Body of pancreas (tissue), 4 donors: Measurements from ENCODE around the gene PUM2. TPM values are rescaled to one million over a fixed set of nuclear protein-coding genes. Genes with fewer than 3 reads are reported as not detected.
A peak's percentile ranks its signal among the peaks of the same experiment; 100 is the strongest.

Experiments used
- ATAC-seq: fragments of 150-250 bp; one replicate; pipeline ENCODE4 v1.9.1; 2016
- DNase-seq, 4 donors: peaks; one replicate each; pipeline ENCODE4 v3.0.0-alpha.2; 2019
- H3K27ac ChIP-seq, 4 donors: fragments of 200-600 bp; sonication (generic); 1 replicate in 3 of 4; 2 replicates in 1 of 4; pipeline versions ENCODE4 v1.5.1 to v1.6.1; 2016 to 2019; ENCODE audit warnings: mild to moderate bottlenecking in 1 of 4, mixed read lengths in 1 of 4, moderate library complexity in 1 of 4
- H3K27me3 ChIP-seq, 2 donors: fragments of 200-600 bp; sonication (generic); one replicate each; pipeline ENCODE4 v1.6.0; 2016; ENCODE audit warnings: mild to moderate bottlenecking in 1 of 2
- H3K36me3 ChIP-seq, 2 donors: fragments of 200-600 bp; sonication (generic); replicated peaks in 1 of 2; 2 replicates each; pipeline ENCODE4 v1.5.1; 2016; ENCODE audit warnings: low read depth in 2 of 2; ENCODE audit not compliant: insufficient read depth in 1 of 2
- H3K4me1 ChIP-seq: fragments of 200-600 bp; sonication (generic); one replicate; pipeline ENCODE4 v1.6.0; 2016
- H3K4me3 ChIP-seq, 2 donors: fragments of 200-600 bp; sonication (generic); 1 replicate in 1 of 2; 2 replicates in 1 of 2; pipeline ENCODE4 v1.5.1; 2016 to 2019
- H3K9me3 ChIP-seq, 3 donors: fragments of 200-600 bp; sonication (generic); 1 replicate in 2 of 3; 2 replicates in 1 of 3; pipeline ENCODE4 v1.5.1; 2016
- CTCF ChIP-seq, 7 experiments: fragments of 450-650 bp in 4 of 7; fragments of 200-600 bp in 3 of 7; sonication (generic) in 3 of 7; IDR thresholded peaks; one replicate each; pipeline ENCODE4 v1.5.1; 2016 to 2019; ENCODE audit warnings: antibody characterized with exemption in 7 of 7
- POLR2A ChIP-seq, 3 donors: fragments of 450-650 bp; IDR thresholded peaks; one replicate each; pipeline ENCODE4 v1.6.1; 2016; ENCODE audit warnings: antibody characterized with exemption in 3 of 3, mild to moderate bottlenecking in 2 of 3
- WGBS, 2 donors: methylation state at CpG; one replicate each; pipeline ENCODE4 v1.1.5; 2017; 5-methylcytosine and 5-hydroxymethylcytosine counted together
- intact Hi-C: fragments of 100-400 bp; cut with DNase I; formaldehyde crosslinking; loops from one replicate; pipeline ENCODE4 v1.15.1; 2023
- total RNA-seq, 2 donors: library from RNA; depleted of rRNA; stranded (reverse); fragments of >200 nt; gene quantifications; one replicate each; pipeline ENCODE4 v1.1.0, GENCODE V29; 2016

PUM2 gene
- total RNA-seq, 2 donors from 2014 or later, result 25.7 to 43.3 TPM

GRCh38 chr2:20327370-20327769 lies 23.3 kb downstream of the PUM2 start:
- WGBS, 2 donors, result 11 to 29% methylated on average over 1 of the region's 1 CpG
- H3K27me3 ChIP-seq, result no peaks in the 10 kb centered on the region
- no peaks in the 10 kb centered on the region for H3K9me3 ChIP-seq
- ATAC-seq, result no peak
- peaks cover 24% of the 10 kb centered on the region for H3K4me1 ChIP-seq
- H3K4me3 ChIP-seq, result no peak overlapping the region
- intact Hi-C loops, result no loop called here
- TF ChIP-seq POLR2A (IDR thresholded peaks at IDR 0.05) (no peak), CTCF (IDR thresholded peaks at IDR 0.05) (no peak)
- H3K36me3 ChIP-seq, result peaks cover 0 to 1% of the 10 kb centered on the region in 2 donors
- DNase-seq, result no peak
- H3K27ac ChIP-seq, result peak overlapping the region in 1 of 4 donors; percentile 9

GRCh38 chr2:20326163-20326780 lies 24.4 kb downstream of the PUM2 start:
- ATAC-seq (peak; percentile 66), DNase-seq (peak; percentile 53 to 73 (median 60))
- intact Hi-C loops, result no loop called here

GRCh38 chr2:20322527-20323300 lies 27.9 kb downstream of the PUM2 start:
- peaks cover 25% of the 10 kb centered on the region for H3K4me1 ChIP-seq
- no peaks in the 10 kb centered on the region for H3K9me3 ChIP-seq
- DNase-seq (no peak), ATAC-seq (no peak)
- intact Hi-C loops, result no loop called here
- H3K36me3 ChIP-seq, result peaks cover 0 to 4% of the 10 kb centered on the region in 2 donors
- WGBS, 2 donors, result 91 to 96% methylated on average over 11 of the region's 11 CpGs
- no peak overlapping the region for H3K4me3 ChIP-seq
- H3K27me3 ChIP-seq, result no peaks in the 10 kb centered on the region
- no peak overlapping the region for H3K27ac ChIP-seq
- TF ChIP-seq POLR2A (IDR thresholded peaks at IDR 0.05), result no peak
- no peak for TF ChIP-seq CTCF (IDR thresholded peaks at IDR 0.05)

More at GRCh38 chr2:20326163-20326780, 24.4 kb downstream of the PUM2 start:
- TF ChIP-seq POLR2A (IDR thresholded peaks at IDR 0.05) (no peak), CTCF (IDR thresholded peaks at IDR 0.05) (peak; percentile 36 to 62 (median 60))
- WGBS, 2 donors, result 24 to 33% methylated on average over 4 of the region's 4 CpGs
- H3K9me3 ChIP-seq, result no peaks in the 10 kb centered on the region
- no peak overlapping the region for H3K27ac ChIP-seq
- no peaks in the 10 kb centered on the region for H3K27me3 ChIP-seq
- H3K36me3 ChIP-seq, result peaks cover 0 to 2% of the 10 kb centered on the region in 2 donors
- H3K4me3 ChIP-seq, result no peak overlapping the region
- peaks cover 24% of the 10 kb centered on the region for H3K4me1 ChIP-seq

- Histone ChIP-seq H3K4me3 (no peak overlapping the region), H3K27ac (no peak overlapping the region), H3K36me3 (peaks cover 0 to 13% of the 10 kb centered on the region in 2 donors), H3K4me1 (peaks cover 5% of the 10 kb centered on the region), H3K9me3 (no peaks in the 10 kb centered on the region), H3K27me3 (no peaks in the 10 kb centered on the region)
- whole genome bisulfite sequencing, 2 donors, result 95 to 100% methylated on average over 3 of the region's 3 CpGs
- DNase-seq (no peak), ATAC-seq (no peak)
- TF ChIP-seq CTCF (IDR thresholded peaks at IDR 0.05) (no peak), POLR2A (IDR thresholded peaks at IDR 0.05) (no peak)
- intact Hi-C loops, result no loop called here
These were observed 33.0 kb downstream of the PUM2 start for GRCh38 chr2:20317690-20318089.
